Measurements from ENCODE around the gene CCN2. TPM values are rescaled to one million over a fixed set of nuclear protein-coding genes. Genes with fewer than 3 reads are reported as not detected.
A peak's percentile ranks its signal among the peaks of the same experiment; 100 is the strongest.

Gene CCN2
- total RNA-seq, 3 donors from 2014 or later (not counting 1 experiment from before 2014, with no cell fraction given): not detected

- DNase-seq: no peak
- Histone ChIP-seq H3K27me3 (ENCODE audit: control insufficient read depth, insufficient read depth, low read length) (peaks cover 42% of the 10 kb centered on the region), H3K27ac (ENCODE audit: low read length) (no peak overlapping the region), H3K4me3 (ENCODE audit: low read length) (peak overlapping the region; percentile 31), H3K4me1 (ENCODE audit: control insufficient read depth, insufficient read depth, low read length) (peaks cover 8% of the 10 kb centered on the region), H3K36me3 (ENCODE audit: control insufficient read depth, insufficient read depth, low read length) (no peaks in the 10 kb centered on the region), H3K9me3 (ENCODE audit: control insufficient read depth, insufficient read depth, low read length) (no peaks in the 10 kb centered on the region)
- no peaks in the 10 kb centered on the region for H3K9me3 Mint-ChIP-seq
- intact Hi-C loops (cut with micrococcal nuclease): no loop called here
- 22% methylated on average over 42 of the region's 42 CpGs for WGBS (ENCODE audit: insufficient coverage)
- peaks cover 5 to 6% of the 10 kb centered on the region in 2 donors for H3K4me1 Mint-ChIP-seq
- peak in 2 of 3 donors; percentile 21 to 53 for ATAC-seq
- H3K36me3 Mint-ChIP-seq: no peaks in the 10 kb centered on the region
- TF ChIP-seq, protein P1, sequence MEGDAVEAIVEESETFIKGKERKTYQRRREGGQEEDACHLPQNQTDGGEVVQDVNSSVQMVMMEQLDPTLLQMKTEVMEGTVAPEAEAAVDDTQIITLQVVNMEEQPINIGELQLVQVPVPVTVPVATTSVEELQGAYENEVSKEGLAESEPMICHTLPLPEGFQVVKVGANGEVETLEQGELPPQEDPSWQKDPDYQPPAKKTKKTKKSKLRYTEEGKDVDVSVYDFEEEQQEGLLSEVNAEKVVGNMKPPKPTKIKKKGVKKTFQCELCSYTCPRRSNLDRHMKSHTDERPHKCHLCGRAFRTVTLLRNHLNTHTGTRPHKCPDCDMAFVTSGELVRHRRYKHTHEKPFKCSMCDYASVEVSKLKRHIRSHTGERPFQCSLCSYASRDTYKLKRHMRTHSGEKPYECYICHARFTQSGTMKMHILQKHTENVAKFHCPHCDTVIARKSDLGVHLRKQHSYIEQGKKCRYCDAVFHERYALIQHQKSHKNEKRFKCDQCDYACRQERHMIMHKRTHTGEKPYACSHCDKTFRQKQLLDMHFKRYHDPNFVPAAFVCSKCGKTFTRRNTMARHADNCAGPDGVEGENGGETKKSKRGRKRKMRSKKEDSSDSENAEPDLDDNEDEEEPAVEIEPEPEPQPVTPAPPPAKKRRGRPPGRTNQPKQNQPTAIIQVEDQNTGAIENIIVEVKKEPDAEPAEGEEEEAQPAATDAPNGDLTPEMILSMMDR (IDR thresholded peaks at IDR 0.05): no peak
- no peak overlapping the region for H3K27ac Mint-ChIP-seq
- H3K4me3 Mint-ChIP-seq: peak overlapping the region; percentile 67
- peaks cover 49 to 86% of the 10 kb centered on the region in 2 donors for H3K27me3 Mint-ChIP-seq (ENCODE audit: low read depth in 2 of 2)
Measured at GRCh38 chr6:131949909-131950766, 1.0 kb downstream of the CCN2 start.

DNA sequence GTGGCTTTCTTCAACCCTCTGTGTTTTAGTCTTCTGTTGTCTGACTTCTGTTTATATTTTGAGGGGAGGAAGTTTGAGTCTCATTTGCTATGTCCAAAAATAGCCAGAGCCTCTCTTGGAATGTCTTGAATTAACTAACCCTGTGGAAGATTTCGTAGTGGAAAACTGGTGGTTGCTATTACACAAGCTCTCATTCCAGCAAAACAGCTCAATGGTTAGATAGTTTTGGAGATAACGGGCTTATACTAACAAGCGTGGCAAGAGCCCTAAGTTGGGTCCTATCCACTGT, 1.6 kb downstream of the CCN2 start:
- intact Hi-C loops (cut with micrococcal nuclease): no loop called here
- Mint-ChIP-seq H3K4me3 (peak overlapping the region; percentile 53), H3K4me1 (peaks cover 5 to 6% of the 10 kb centered on the region in 2 donors), H3K27ac (no peak overlapping the region), H3K9me3 (no peaks in the 10 kb centered on the region), H3K27me3 (ENCODE audit: low read depth in 2 of 2) (peaks cover 47 to 83% of the 10 kb centered on the region in 2 donors), H3K36me3 (no peaks in the 10 kb centered on the region)
- 78% methylated on average over 3 of the region's 3 CpGs for WGBS (ENCODE audit: insufficient coverage)
- H3K9me3 ChIP-seq (ENCODE audit: control insufficient read depth, insufficient read depth, low read length): no peaks in the 10 kb centered on the region
- H3K27ac ChIP-seq (ENCODE audit: low read length): no peak overlapping the region
- no peak for ATAC-seq
- TF ChIP-seq, protein P1 (IDR thresholded peaks at IDR 0.05): no peak
- no peak for DNase-seq
- peaks cover 8% of the 10 kb centered on the region for H3K4me1 ChIP-seq (ENCODE audit: control insufficient read depth, insufficient read depth, low read length)
- peaks cover 42% of the 10 kb centered on the region for H3K27me3 ChIP-seq (ENCODE audit: control insufficient read depth, insufficient read depth, low read length)
- no peaks in the 10 kb centered on the region for H3K36me3 ChIP-seq (ENCODE audit: control insufficient read depth, insufficient read depth, low read length)
- no peak overlapping the region for H3K4me3 ChIP-seq (ENCODE audit: low read length)

DNA sequence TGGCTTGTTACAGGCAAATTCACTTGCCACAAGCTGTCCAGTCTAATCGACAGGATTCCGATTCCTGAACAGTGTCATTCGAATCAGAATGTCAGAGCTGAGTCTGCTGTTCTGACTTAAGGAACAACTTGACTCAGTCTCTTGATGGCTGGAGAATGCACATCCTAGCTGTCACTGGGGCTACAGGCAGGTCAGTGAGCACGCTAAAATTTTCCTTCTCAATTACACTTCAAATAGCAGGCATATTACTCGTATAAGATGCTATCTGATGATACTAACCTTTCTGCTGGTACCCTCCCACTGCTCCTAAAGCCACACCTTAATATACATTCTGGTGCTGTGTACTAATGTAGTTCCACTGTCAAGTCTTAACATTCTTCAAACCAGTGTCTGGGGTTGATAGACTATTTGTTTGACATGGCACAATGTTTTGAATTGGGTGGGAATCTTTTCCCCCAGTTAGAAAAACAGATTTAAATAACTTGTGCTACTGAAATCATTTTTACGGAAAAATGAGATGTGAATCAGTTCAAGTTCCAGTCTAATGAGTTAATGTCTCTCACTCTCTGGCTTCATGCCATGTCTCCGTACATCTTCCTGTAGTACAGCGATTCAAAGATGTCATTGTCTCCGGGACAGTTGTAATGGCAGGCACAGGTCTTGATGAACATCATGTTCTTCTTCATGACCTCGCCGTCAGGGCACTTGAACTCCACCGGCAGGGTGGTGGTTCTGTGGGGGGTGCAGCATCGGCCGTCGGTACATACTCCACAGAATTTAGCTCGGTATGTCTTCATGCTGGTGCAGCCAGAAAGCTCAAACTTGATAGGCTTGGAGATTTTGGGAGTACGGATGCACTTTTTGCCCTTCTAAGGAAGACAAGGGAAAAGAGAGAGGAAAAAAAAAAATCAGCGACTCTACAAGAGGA, 2.2 kb downstream of the CCN2 start:
- Mint-ChIP-seq H3K27ac (no peak overlapping the region), H3K4me1 (peaks cover 5 to 6% of the 10 kb centered on the region in 2 donors), H3K9me3 (no peaks in the 10 kb centered on the region), H3K27me3 (ENCODE audit: low read depth in 2 of 2) (peaks cover 47 to 77% of the 10 kb centered on the region in 2 donors), H3K36me3 (no peaks in the 10 kb centered on the region), H3K4me3 (peak overlapping the region; percentile 53)
- TF ChIP-seq, protein P1 (IDR thresholded peaks at IDR 0.05): no peak
- DNase-seq (no peak), ATAC-seq (no peak)
- Histone ChIP-seq H3K27ac (ENCODE audit: low read length) (no peak overlapping the region), H3K4me1 (ENCODE audit: control insufficient read depth, insufficient read depth, low read length) (peaks cover 8% of the 10 kb centered on the region), H3K9me3 (ENCODE audit: control insufficient read depth, insufficient read depth, low read length) (no peaks in the 10 kb centered on the region), H3K27me3 (ENCODE audit: control insufficient read depth, insufficient read depth, low read length) (peaks cover 42% of the 10 kb centered on the region), H3K36me3 (ENCODE audit: control insufficient read depth, insufficient read depth, low read length) (no peaks in the 10 kb centered on the region), H3K4me3 (ENCODE audit: low read length) (no peak overlapping the region)
- intact Hi-C loops (cut with micrococcal nuclease): no loop called here
- WGBS (ENCODE audit: insufficient coverage): 93% methylated on average over 18 of the region's 18 CpGs

Data from natural killer cell (primary cell).